Effector memory CD8-positive, alpha-beta T cell (primary cell): ENCODE data around the gene CDH12.

Experiments used
- ATAC-seq: fragments of 150-1000 bp; cut with Tn5 transposase; replicated peaks from 2 replicates; pipeline ENCODE4 v1.10.0; 2021; ENCODE audit warnings: mild to moderate bottlenecking, moderate library complexity
- DNase-seq, 3 experiments: peaks; one replicate each; pipeline ENCODE4 v3.0.0; 2021
- H3K27ac Mint-ChIP-seq, 2 donors: one replicate each; pipeline ENCODE4 v1.8.0; 2022; ENCODE audit warnings: mild to moderate bottlenecking in 2 of 2, mixed read lengths in 2 of 2, moderate library complexity in 2 of 2
- H3K27me3 Mint-ChIP-seq, 2 donors: one replicate each; pipeline ENCODE4 v1.8.0; 2022; ENCODE audit warnings: mixed read lengths in 2 of 2
- H3K36me3 Mint-ChIP-seq: one replicate; pipeline ENCODE4 v1.8.0; 2022; ENCODE audit warnings: mild to moderate bottlenecking, moderate library complexity, mixed read lengths; ENCODE audit not compliant: insufficient read depth
- H3K4me1 Mint-ChIP-seq, 2 donors: one replicate each; pipeline ENCODE4 v1.8.0; 2022; ENCODE audit warnings: low read depth in 2 of 2, mixed read lengths in 2 of 2
- H3K4me3 Mint-ChIP-seq, 2 donors: one replicate each; pipeline ENCODE4 v1.8.0; 2022; ENCODE audit warnings: mild to moderate bottlenecking in 2 of 2, mixed read lengths in 2 of 2, moderate library complexity in 2 of 2
- H3K9me3 Mint-ChIP-seq, 2 donors: one replicate each; pipeline ENCODE4 v1.8.0; 2022; ENCODE audit warnings: mixed read lengths in 2 of 2

CDH12 gene

GRCh38 chr5:22734907-22735306 lies 118.2 kb downstream of the CDH12 start:
- H3K27me3 Mint-ChIP-seq = no peaks in the 10 kb centered on the region

GRCh38 chr5:22728610-22729009 lies 124.5 kb downstream of the CDH12 start:
- ATAC-seq (no peak), DNase-seq (no peak)
- Mint-ChIP-seq H3K27ac (no peak overlapping the region), H3K9me3 (peaks cover 1 to 3% of the 10 kb centered on the region in 2 donors), H3K4me1 (no peaks in the 10 kb centered on the region), H3K36me3 (no peaks in the 10 kb centered on the region), H3K27me3 (no peaks in the 10 kb centered on the region), H3K4me3 (no peak overlapping the region)

More at GRCh38 chr5:22734907-22735306, 118.2 kb downstream of the CDH12 start:
- no peak overlapping the region for H3K27ac Mint-ChIP-seq
- peaks cover 7 to 13% of the 10 kb centered on the region in 2 donors for H3K9me3 Mint-ChIP-seq
- H3K4me3 Mint-ChIP-seq = no peak overlapping the region
- ATAC-seq (no peak), DNase-seq (no peak)
- no peaks in the 10 kb centered on the region for H3K36me3 Mint-ChIP-seq
- no peaks in the 10 kb centered on the region for H3K4me1 Mint-ChIP-seq

- peaks cover 7 to 21% of the 10 kb centered on the region in 2 donors for H3K9me3 Mint-ChIP-seq
- ATAC-seq (no peak), DNase-seq (no peak)
- H3K27me3 Mint-ChIP-seq = no peaks in the 10 kb centered on the region
- H3K27ac Mint-ChIP-seq = no peak overlapping the region
- no peaks in the 10 kb centered on the region for H3K4me1 Mint-ChIP-seq
- H3K4me3 Mint-ChIP-seq = no peak overlapping the region
- H3K36me3 Mint-ChIP-seq = no peaks in the 10 kb centered on the region
These were observed 130.7 kb downstream of the CDH12 start for GRCh38 chr5:22722491-22722890.

GRCh38 chr5:22722056-22722455 lies 131.1 kb downstream of the CDH12 start:
- Mint-ChIP-seq H3K27ac (no peak overlapping the region), H3K4me1 (no peaks in the 10 kb centered on the region), H3K27me3 (no peaks in the 10 kb centered on the region), H3K36me3 (no peaks in the 10 kb centered on the region), H3K4me3 (no peak overlapping the region), H3K9me3 (peaks cover 7 to 21% of the 10 kb centered on the region in 2 donors)
- ATAC-seq (no peak), DNase-seq (no peak)

GRCh38 chr5:22719842-22720241 lies 133.3 kb downstream of the CDH12 start:
- H3K9me3 Mint-ChIP-seq = peaks cover 7 to 21% of the 10 kb centered on the region in 2 donors
- H3K4me1 Mint-ChIP-seq = no peaks in the 10 kb centered on the region
- no peak overlapping the region for H3K4me3 Mint-ChIP-seq
- H3K27ac Mint-ChIP-seq = no peak overlapping the region
- H3K27me3 Mint-ChIP-seq = no peaks in the 10 kb centered on the region
- no peaks in the 10 kb centered on the region for H3K36me3 Mint-ChIP-seq
- DNase-seq = no peak
- ATAC-seq = no peak

- Mint-ChIP-seq H3K27ac (no peak overlapping the region), H3K4me3 (no peak overlapping the region), H3K4me1 (no peaks in the 10 kb centered on the region), H3K9me3 (peaks cover 5 to 13% of the 10 kb centered on the region in 2 donors), H3K27me3 (no peaks in the 10 kb centered on the region), H3K36me3 (no peaks in the 10 kb centered on the region)
- ATAC-seq = no peak
- no peak for DNase-seq
These were observed 142.5 kb downstream of the CDH12 start for GRCh38 chr5:22710660-22711059.

GRCh38 chr5:22709743-22710142 lies 143.4 kb downstream of the CDH12 start:
- H3K27ac Mint-ChIP-seq = no peak overlapping the region

GRCh38 chr5:22708770-22709328 lies 144.3 kb downstream of the CDH12 start:
- H3K27me3 Mint-ChIP-seq = no peaks in the 10 kb centered on the region
- peaks cover 5 to 13% of the 10 kb centered on the region in 2 donors for H3K9me3 Mint-ChIP-seq
- ATAC-seq (no peak), DNase-seq (no peak)
- no peak overlapping the region for H3K4me3 Mint-ChIP-seq
- no peaks in the 10 kb centered on the region for H3K36me3 Mint-ChIP-seq
- no peaks in the 10 kb centered on the region for H3K4me1 Mint-ChIP-seq
- no peak overlapping the region for H3K27ac Mint-ChIP-seq

More at GRCh38 chr5:22709743-22710142, 143.4 kb downstream of the CDH12 start:
- H3K4me1 Mint-ChIP-seq = no peaks in the 10 kb centered on the region
- DNase-seq (no peak), ATAC-seq (no peak)
- H3K9me3 Mint-ChIP-seq = peaks cover 5 to 13% of the 10 kb centered on the region in 2 donors
- H3K4me3 Mint-ChIP-seq = no peak overlapping the region
- H3K36me3 Mint-ChIP-seq = no peaks in the 10 kb centered on the region
- H3K27me3 Mint-ChIP-seq = no peaks in the 10 kb centered on the region

GRCh38 chr5:22706901-22707300 lies 146.2 kb downstream of the CDH12 start:
- no peaks in the 10 kb centered on the region for H3K27me3 Mint-ChIP-seq
- no peak overlapping the region for H3K27ac Mint-ChIP-seq
- ATAC-seq = no peak
- H3K4me1 Mint-ChIP-seq = no peaks in the 10 kb centered on the region
- no peaks in the 10 kb centered on the region for H3K36me3 Mint-ChIP-seq
- no peak overlapping the region for H3K4me3 Mint-ChIP-seq
- peaks cover 5 to 13% of the 10 kb centered on the region in 2 donors for H3K9me3 Mint-ChIP-seq
- no peak for DNase-seq

GRCh38 chr5:22699319-22699718 lies 153.8 kb downstream of the CDH12 start:
- Mint-ChIP-seq H3K4me1 (no peaks in the 10 kb centered on the region), H3K27me3 (no peaks in the 10 kb centered on the region), H3K36me3 (no peaks in the 10 kb centered on the region), H3K4me3 (no peak overlapping the region), H3K9me3 (no peaks in the 10 kb centered on the region), H3K27ac (no peak overlapping the region)
- DNase-seq = no peak
- ATAC-seq = no peak

GRCh38 chr5:22693121-22693520 lies 160.0 kb downstream of the CDH12 start:
- Mint-ChIP-seq H3K27me3 (no peaks in the 10 kb centered on the region), H3K4me1 (no peaks in the 10 kb centered on the region), H3K27ac (no peak overlapping the region), H3K4me3 (no peak overlapping the region), H3K9me3 (peaks cover 7 to 13% of the 10 kb centered on the region in 2 donors), H3K36me3 (peaks cover 3% of the 10 kb centered on the region)
- DNase-seq (no peak), ATAC-seq (no peak)

GRCh38 chr5:22683050-22683449 lies 170.1 kb downstream of the CDH12 start:
- Mint-ChIP-seq H3K27ac (no peak overlapping the region), H3K4me3 (no peak overlapping the region)

GRCh38 chr5:22678886-22679285 lies 174.3 kb downstream of the CDH12 start:
- no peaks in the 10 kb centered on the region for H3K4me1 Mint-ChIP-seq
- no peak overlapping the region for H3K27ac Mint-ChIP-seq
- H3K36me3 Mint-ChIP-seq = no peaks in the 10 kb centered on the region
- H3K9me3 Mint-ChIP-seq = peaks cover 0 to 2% of the 10 kb centered on the region in 2 donors
- ATAC-seq (no peak), DNase-seq (no peak)
- H3K27me3 Mint-ChIP-seq = no peaks in the 10 kb centered on the region
- H3K4me3 Mint-ChIP-seq = no peak overlapping the region

More at GRCh38 chr5:22683050-22683449, 170.1 kb downstream of the CDH12 start:
- peaks cover 6 to 7% of the 10 kb centered on the region in 2 donors for H3K9me3 Mint-ChIP-seq
- peaks cover 2% of the 10 kb centered on the region for H3K36me3 Mint-ChIP-seq
- DNase-seq (no peak), ATAC-seq (no peak)
- H3K4me1 Mint-ChIP-seq = no peaks in the 10 kb centered on the region
- no peaks in the 10 kb centered on the region for H3K27me3 Mint-ChIP-seq

GRCh38 chr5:22673131-22673530 lies 180.0 kb downstream of the CDH12 start:
- DNase-seq (no peak), ATAC-seq (no peak)
- Mint-ChIP-seq H3K4me1 (no peaks in the 10 kb centered on the region), H3K4me3 (no peak overlapping the region), H3K9me3 (peaks cover 5 to 8% of the 10 kb centered on the region in 2 donors), H3K27me3 (no peaks in the 10 kb centered on the region), H3K36me3 (no peaks in the 10 kb centered on the region), H3K27ac (no peak overlapping the region)
